ENCODE data around the gene CYB5D1.

DNA sequence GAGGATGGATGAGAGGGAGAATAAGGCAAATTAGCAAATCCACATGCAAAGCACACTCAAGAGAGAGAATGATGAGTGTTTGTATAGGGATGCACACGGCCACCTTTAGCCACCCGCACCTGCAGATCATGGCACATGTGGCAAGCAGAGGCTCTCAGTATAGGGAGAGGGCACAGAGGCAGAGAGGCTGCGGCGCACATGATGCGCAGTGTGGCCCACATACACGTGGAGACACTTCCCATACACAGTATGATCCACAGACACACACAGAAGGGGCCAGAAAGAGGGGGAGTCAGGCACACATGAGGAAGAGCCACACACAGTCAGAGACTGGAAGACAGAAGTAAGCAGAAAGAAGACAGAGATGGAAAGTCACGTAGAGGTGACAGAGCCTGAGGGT is 24.3 kb downstream of the CYB5D1 start:
- no peak for TF ChIP-seq CTCF (IDR thresholded peaks at IDR 0.05; ENCODE audit: borderline replicate concordance, extremely low read depth, low read length, poor library complexity, severe bottlenecking)
- no peak for TF ChIP-seq EZH2 (IDR thresholded peaks at IDR 0.05; ENCODE audit: borderline replicate concordance, low read depth, low read length, severe bottlenecking)

All from DND-41 (cell line).